Right lobe of liver (tissue), 4 donors: ENCODE measurements around the gene IRGC.

Source experiments
- CTCF ChIP-seq, 4 donors: fragments of 200-600 bp in 3 of 4; fragments of 450-650 bp in 1 of 4; IDR thresholded peaks; one replicate each; pipeline versions ENCODE4 v1.5.1 to v1.8.0; 2016 to 2022; ENCODE audit warnings: antibody characterized with exemption in 4 of 4, mild to moderate bottlenecking in 2 of 4
- POLR2A ChIP-seq: fragments of 450-650 bp; IDR thresholded peaks from one replicate; pipeline ENCODE4 v1.6.1; 2017; ENCODE audit warnings: antibody characterized with exemption, mild to moderate bottlenecking
- donor health status: DM: no; HTN: no; CAD: no.
- donor health status: DM: no; HTN: no; CAD: no.
- donor health status: DM: no; HTN: yes; CAD: no.

- no peak for TF ChIP-seq CTCF (IDR thresholded peaks at IDR 0.05)
- no peak for TF ChIP-seq POLR2A
These were observed 7.7 kb downstream of the IRGC start for GRCh38 chr19:43723588-43723987.
